Epidermal melanocyte (primary cell): ENCODE results near the gene CCNL1.

Source experiments
- DNase-seq: peaks from one replicate; pipeline ENCODE4 v3.0.0; 2011; ENCODE audit warnings: low spot score; ENCODE audit not compliant: insufficient read length

CCNL1 gene

DNA sequence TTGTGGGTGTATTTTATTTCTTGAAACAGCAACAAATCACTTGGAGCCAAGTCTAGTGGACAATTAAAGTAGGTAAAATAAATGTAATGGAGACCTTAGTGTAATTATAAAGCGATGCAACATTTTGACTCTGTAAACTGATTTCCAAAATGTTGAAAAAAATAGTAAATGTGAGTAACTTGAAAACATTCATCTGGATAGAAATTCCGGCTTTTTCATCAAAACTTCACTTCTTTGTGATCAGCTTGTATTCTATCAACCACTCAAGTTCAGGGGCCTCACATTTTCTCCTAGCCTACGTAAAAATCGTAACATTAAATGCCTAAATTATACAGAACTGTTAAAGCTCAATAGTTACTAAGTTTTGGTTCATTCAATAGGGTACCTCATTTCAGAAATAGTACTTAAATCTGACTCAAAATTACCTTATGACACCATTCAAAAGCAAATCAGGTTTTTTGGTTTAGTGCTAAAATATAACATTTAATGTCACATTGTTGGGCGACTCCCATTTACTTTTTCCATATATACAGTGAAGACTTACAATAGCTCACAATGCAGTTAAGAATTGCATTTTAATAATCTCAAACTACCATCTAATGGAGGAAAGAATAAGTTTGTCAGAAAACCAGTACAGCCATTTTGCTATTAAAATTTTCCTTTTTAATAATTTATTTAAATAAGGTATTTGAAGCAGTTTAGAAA, 12.7 kb downstream of the CCNL1 start:
- no peak for DNase-seq

DNA sequence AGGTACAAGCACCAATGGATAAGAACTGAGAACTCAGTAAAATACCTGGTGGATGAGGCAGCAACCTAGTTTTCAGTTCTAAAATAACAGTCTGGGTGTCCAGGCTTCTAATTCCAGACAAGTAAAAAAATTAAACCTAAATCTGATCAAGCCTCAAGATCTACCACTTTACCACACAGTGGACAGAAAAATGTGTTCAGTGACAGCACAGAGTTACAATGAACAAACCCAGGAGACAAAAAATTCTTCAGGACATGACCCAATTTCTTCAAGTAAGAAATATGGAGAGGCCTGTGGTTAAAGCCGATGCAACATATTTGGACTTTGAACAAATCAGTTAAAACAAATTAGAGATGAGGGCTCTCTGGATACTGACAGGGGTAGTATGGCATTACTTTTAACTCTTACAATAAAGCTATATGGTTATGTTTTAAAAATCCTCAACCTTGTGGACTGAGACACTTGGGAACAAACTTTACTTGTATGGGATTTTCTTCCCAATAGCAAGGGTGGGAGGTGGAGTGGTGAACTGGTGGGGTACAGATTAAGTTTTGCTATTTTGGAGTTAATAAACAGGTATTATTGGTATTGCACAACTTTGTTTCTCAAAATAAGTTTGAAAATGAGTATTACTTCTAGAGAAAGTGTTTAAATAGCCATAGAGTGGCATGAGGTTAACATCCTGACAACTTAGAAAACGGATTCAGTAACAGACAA, 14.2 kb downstream of the CCNL1 start:
- no peak for DNase-seq

DNA sequence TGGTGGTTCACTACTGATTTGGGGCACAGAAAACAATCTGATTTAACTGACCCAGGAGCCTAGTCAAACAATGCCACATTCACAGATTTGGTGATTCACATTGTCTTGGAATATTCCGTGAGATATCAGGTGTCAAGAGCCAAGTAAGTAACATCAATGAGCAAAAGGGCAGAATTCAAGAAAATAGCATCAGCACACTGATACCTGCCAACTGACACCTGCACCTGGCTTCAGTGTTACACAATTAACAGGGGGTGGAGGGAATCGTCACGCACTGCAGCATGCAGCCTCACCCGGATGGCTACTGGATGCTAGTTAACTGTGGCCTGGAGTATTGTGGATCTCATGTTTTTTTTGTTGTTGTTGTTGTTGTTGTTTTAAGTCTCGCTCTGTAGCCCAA, 17.6 kb downstream of the CCNL1 start:
- no peak for DNase-seq

DNA sequence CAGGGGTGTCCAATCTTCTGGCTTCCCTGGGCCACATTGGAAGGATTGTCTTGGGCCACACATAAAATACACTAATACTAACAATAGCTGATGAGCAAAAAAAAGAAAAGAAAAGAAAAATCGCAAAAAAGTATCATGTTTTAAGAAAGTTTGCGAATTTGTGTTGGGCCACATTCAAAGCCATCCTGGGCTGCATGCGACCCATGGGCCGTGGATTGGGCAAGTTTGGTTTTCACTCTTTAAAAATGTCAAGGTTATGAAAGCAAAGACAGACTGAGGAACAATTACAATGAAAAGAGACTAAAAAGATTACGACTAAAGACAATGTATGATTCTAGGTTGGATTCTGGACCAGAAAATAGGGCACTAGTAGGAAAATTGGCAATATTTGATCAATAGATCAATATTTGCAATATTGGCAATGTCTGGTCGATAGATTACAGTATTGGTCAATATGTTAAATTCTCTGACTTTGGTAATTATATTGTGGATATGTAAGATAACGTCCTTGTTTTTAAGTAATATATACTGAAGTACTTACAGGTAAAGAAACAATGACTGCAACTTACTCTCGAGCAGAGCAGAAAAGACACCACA, 19.9 kb downstream of the CCNL1 start:
- DNase-seq, result no peak

DNA sequence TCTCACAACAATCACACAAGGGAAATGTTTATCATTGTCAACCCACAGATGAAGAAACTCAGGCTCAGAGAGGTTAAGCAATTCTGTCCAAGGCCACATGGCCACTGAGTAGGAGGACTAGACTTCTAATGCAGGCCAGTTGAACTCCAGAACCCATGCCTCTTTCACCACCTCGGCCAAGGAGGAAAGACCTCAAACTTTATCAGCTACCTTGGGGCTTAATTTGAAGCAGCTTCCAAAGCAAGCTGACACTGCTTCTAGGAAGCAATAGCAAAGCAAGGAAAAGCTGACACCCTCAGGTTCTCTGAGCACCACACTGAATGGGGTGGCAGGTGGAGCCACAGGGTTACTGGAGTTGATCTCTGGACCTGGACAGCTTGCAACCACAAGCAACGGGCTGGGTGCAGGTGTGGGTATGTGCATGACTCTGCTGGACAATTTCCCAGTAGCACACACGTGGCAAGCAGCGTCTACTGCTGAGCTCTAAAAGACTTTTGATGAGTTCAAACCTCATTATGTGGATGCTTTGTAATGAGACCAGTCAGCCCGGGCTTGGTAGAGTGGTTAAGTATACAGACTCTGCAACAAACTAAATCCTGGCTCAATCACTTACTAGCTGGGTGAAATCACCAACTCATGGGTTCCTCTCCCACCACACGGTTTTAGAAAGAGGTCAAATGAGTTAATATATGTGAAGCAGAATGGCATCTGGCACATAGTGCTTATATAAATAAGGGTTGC, 23.1 kb downstream of the CCNL1 start:
- DNase-seq, result no peak

DNA sequence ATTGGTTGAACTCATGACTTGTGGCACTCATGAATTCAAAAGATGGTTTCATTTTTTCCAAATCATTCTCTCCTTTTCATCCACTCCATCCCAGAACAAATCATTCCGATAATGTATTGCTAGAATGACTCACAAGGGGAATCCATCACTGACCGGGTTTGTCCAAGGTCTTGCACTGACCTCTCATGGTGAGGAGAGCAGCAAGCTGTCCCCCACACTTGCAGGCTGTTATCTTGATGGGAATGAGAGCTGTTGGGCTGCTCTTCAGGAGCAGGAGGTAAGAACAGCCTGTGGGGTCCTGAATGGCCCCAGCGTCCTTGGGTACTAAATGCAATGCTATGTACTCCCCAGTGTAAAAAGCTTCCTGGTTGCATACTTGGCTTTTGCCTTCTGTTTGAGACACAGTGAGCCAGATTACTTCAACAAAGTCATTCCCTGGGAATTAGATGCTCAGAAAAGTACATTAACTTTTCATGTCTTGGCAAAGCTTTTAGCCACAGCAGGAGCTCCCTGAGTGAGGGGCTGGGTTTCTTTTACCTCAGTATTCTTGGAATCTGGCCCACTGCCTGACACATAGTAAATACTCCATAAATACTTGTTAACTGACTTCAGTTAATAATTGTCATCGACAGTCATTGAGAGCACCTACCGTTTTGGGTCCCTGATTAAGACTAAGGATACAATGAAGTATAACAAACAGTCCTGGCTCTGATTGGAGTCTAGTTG, 24.1 kb downstream of the CCNL1 start:
- DNase-seq, result no peak

DNA sequence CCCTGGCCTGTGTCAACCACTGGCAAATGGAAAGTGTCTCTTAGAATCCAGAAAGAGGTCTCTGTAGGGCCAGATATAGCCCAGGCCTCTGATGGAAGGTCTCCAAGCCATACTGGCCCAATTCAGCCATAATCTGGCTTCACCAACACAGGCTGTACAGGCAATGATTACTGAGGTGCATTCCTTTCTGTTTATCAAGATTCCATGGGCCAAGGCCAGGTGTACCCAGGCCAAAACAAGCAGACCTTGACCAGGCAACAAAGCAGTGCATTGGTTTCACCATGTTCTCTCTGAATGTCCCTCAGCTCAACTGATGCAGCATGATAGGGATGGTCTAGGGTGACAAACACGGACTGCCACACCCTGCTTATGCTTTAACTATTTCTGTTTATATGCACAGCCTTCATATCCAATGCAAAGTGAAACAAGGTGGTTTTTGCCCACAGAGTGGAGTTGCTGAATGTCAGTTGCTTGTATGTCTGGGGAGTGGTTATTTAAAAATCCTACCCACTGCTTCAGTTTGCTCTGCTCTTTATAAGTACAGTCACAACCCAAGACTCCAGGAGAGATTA, 25.2 kb downstream of the CCNL1 start:
- DNase-seq, result no peak

DNA sequence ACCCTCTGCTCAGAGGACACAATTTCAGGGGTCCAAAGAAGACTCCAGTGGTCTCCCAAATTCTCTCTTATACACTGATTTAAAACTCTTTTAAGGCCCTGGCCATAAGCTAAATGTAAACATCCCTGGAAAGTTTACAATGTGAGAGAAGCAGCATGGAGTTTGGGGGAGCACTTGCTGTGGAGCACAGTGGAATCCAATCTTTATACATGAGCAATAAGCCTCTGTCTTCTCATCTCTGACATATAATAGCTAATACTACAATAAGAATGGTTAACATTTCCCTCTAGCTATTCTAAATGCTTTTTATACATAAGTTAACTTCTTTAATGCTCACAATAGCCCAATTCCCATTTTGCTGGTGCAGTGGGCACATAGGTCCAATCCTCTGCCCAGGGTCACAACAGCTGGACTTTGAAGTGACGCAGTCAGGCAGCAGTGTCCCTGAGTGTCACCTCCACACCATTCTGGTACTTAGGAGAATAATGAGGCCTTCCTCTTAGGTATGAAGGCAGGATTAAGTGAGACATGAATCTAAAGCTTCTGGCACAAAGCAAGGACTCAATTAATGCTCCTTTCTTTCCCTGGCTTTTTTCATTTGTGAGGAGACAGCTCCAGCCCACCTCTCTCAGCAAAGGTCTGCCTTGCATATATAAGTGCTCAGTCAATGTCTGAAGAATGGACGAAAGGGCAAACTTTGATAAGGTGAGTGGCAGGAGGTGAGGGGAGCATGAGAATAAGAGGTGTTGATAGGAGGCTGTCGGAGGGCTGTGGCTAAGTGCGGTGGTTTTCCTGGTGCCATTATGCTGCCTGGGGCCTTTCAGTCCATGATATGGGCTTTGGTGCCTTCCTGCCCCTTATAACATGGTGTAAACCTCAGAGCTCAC, 26.3 kb downstream of the CCNL1 start:
- no peak for DNase-seq

DNA sequence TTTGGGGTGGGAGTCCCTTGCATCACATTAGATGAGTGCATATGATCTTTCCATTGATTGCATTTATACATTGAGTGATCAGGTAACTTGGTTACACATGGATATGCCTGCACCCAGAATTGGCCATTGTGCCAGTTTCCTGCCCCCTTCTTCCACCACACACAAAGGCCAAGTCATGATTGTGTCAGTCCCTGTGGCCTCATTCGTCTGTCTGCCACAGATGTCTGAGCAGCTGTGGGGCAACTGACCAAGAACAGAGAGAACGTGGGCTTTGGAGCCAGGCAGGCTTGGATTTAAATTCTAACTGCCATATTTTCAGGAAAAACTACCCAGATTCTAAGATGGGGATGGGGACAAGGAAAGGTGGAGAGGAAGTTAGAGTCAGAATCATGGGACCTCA, 27.0 kb downstream of the CCNL1 start:
- DNase-seq, result no peak

DNA sequence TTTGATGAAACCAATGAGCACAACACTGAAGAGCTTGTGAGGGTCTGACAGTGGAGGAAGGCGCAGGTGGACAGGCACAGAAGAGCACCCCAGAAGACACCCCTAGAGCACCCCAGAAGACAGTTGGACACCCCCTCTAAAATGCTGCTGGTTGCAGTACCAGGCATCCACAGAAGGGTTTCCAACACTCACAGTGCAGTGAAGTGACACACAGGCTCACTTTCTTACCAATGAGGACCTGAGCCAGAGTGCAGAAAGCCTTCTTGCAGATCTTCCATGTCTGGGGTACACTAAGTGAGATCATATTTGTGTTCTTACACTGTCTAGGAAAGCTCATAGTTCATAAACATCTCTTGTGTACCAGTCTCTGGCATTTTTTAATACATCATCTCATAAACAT, 27.6 kb downstream of the CCNL1 start:
- DNase-seq, result no peak

DNA sequence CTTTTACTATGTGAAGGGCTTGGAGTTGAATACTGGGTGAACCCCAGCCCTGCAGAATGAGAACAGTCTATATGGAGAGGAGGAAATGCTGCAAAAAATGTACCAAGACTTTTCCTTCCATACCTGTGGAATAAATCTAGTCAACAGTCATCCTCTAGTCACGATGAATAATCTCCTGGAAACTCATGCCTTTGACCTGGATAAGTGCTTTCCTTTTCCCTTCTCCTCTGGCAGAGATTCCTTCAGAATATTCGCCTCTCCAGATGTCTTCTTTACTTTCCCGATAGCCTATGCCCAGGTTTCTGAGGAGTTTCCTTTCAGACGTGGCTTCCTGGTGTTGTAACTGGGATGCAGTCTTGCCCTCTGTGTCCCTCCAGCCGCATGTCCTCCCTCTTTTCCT, 28.1 kb downstream of the CCNL1 start:
- DNase-seq, result no peak

DNA sequence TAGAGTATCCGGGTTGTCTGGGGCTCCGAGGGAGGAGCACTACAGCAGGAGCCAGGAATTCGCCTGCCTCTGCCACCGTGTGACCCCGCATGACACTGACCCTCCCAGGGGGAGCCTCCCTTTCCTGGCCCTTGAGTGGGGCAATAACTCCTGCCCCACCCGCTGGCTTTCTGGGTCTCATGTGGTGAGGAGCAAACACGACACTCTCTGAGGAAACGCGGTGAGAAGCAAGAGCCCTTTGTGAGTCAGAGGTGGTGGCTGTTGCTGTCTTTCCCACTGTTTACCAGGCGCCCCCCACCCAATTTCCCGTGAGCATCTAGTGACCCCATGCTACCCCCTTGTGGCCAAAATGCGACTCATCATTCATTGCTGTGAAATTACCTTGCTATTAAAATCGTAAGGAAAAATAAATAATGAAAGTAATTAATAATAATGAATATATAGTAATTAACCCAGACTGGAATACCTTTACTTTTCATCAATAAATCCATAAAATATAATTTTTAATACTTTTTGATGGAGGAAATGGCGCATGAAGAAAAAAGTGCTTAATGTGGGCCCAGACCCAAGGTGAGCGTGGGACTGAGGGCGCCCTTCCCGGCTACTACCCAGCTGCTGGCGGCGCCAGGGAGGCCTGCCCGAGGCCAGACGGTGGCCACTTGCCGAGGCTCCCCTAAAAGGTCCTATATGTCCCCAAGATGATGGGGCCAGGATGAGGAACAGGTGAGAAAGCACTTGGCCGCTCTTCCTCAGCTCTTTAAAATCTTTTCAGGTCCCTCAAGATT, 29.3 kb downstream of the CCNL1 start:
- no peak for DNase-seq

DNA sequence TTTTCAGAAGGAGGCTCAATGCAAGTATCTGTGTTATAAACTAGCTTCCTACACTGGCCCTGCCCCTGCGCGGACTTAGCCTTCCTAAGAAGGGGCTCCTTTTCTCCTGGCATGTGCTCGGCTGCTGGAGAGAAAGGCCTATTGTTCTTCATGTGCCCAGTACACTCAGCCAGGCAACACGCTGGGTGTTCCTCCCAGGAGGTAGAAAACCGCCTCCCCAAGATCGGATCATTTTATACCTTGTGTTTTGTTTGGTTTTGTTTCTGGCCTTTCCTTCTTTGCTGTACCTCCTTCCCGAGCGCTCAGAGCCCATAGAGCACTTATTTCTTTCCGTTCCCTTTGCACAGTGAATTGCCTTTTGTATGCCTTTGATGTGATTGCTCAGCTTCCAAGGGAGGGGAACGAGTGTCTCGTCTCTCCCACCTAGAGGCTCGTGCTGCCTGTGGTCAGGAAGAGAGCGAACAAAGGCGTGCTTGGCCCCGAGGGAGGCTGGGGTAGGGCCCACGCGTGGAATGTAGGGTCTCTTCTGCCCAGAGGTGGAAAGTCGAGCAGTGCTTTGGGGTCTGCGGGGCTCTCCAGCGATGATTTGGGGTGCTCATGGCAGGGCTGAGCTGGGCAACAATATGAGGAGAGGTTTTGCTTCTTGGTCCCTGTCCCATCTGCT, 30.0 kb downstream of the CCNL1 start:
- DNase-seq, result no peak

DNA sequence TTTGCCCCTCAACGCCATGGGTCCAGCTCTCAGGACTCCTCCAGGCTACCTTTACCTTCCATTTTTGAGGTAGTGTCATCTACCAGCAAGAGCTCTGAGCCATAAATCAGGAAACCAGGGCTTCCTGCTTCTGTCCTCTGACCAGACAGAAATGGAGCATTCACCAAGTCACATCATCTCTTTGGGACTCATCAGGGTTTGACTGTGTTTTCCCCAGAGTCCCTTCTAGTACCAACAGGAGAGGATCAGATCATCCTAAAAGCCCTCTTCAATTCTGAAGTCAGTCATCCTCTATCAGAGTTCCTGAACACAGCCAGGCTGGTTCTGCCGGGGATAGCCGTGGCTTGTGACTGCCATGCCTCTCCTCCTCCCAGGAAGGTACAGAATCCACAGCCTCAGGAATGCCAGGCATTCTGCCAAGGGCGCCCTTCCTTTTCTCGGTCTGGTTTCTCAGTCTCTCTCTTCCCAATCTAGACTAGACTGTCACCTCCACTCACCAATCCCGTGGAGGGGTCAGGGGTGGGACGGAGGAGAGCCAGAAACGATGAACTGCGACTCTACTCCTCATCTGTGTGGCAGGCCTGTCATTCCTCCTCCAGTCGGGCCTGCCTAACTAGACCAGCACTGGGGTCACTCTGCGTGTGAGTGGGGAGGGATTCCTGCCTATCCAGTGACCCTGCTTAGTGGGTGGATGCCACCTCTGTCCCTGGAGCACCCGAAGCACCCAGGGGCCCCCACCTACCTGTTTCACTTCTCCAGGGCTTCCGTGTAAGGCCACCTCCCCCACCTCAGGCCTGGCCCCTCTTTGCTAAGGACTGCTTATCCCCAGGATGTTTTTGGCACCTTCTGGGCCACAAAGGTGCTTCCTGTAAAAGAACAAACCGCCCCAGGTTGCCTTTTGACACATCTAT, 30.9 kb downstream of the CCNL1 start:
- DNase-seq, result no peak

DNA sequence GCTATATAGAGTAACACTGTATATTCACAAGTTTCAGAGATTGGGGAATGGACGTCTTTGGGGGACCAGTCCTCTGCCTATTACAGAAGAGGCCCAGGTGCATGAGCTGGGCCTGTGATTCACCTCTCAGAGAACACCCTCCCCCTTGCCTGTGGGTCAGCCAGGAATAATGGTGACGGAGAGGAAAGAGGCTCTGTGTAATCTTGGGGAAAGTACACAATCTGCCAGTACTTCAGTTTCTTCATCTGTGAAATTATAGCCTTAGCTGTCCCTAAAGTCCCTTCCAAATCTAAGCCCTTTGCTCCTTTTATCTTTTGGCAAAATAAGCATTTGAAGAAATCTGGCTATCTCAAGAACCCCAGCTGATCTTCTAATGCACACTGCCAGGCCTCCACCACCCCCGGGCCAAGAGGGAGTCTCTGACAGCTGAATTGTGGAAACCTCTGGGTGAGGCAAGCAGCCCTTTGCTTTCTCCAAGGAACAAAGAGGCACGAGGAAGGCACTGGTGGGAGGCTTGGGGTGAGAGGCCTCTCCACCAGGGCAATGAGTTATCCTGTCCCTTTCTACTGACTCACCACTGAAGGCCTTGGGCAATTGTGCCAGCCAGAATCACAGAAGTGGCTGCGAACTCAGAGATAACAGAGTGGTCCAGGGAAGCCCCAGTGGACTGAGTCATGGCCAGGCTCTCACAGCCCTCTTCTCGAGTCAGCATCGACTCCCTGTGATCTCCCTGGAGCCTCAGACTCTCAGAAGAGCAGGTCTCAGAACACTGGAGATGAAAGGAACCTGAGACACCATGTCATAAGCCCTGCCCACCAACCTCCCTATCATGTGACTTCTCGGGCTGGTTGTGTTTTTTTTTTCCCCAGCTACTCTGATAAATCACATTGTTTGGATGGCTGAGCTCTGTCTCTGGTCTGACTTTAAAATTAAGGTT, 31.8 kb downstream of the CCNL1 start:
- DNase-seq, result no peak

DNA sequence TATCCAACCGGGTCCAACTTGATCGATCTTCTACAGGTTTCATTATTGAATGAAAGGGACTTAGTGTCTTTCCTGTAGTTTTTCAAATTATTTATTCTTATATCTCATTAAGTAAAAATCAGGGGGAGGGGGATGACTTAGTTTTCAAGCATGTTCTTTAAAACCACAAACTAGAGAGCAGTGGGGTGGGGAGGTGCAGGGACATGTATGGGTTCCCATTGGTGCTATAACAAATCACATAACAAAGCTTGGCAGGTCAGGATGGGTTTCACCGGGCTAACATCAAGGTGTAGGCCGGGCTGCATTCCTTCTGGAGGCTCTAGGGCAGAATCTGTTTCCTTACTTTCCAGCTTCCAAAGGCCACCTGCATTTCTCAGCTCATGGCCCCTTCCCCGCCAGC, 32.7 kb downstream of the CCNL1 start:
- no peak for DNase-seq

DNA sequence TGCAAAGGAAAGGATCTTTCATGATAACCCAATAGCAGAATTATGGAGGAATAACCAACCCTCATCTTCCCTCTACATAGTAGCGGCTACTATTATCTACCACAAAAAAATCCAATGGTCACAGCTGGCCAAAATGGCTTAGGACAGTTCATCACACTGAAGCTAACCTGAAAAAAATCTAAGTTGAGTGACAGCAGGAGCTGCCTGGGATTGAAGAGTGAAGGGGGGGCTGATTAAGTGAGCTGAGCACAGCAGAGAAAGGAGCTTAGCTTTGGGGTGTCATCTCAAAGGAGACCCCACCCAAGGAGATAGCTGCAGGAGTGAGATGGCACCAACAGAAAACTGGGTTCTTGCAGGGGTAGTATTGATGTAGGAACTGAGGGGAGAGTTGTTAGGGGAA, 33.6 kb downstream of the CCNL1 start:
- DNase-seq, result no peak
